ENCODE measurements around the gene ADGRG6.

Gene ADGRG6

DNA sequence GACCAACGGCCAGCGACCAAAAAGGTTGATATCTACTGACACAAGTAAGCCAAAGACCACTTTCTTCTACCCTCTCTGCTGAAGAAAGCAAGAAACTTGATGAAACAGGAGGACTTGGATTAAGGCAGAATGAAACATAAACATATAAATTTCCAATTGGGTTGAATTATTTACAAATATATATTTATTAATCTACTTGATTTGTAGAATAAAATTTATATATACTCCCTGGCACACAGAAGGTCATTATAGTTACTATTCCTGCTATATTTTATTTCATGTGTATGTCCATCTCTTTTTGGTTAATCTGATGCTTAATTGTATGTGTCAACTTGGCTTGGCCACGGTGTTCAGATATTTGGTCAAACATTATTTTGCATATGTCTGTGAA lies 4.2 kb upstream of the ADGRG6 start:
- TF ChIP-seq CTCF (IDR thresholded peaks at IDR 0.05; ENCODE audit: insufficient read depth, low read length, poor library complexity, severe bottlenecking): no peak
- Histone ChIP-seq H3K36me3 (ENCODE audit: control insufficient read depth, insufficient read depth, low read length) (no peaks in the 10 kb centered on the region), H3K4me3 (replicated peaks; ENCODE audit: low read depth, low read length) (no peak overlapping the region), H3K27me3 (replicated peaks; ENCODE audit: control insufficient read depth, insufficient read depth, low read length) (no peaks in the 10 kb centered on the region)
- no peak for DNase-seq (ENCODE audit: extremely low read depth, insufficient read length)

DNA sequence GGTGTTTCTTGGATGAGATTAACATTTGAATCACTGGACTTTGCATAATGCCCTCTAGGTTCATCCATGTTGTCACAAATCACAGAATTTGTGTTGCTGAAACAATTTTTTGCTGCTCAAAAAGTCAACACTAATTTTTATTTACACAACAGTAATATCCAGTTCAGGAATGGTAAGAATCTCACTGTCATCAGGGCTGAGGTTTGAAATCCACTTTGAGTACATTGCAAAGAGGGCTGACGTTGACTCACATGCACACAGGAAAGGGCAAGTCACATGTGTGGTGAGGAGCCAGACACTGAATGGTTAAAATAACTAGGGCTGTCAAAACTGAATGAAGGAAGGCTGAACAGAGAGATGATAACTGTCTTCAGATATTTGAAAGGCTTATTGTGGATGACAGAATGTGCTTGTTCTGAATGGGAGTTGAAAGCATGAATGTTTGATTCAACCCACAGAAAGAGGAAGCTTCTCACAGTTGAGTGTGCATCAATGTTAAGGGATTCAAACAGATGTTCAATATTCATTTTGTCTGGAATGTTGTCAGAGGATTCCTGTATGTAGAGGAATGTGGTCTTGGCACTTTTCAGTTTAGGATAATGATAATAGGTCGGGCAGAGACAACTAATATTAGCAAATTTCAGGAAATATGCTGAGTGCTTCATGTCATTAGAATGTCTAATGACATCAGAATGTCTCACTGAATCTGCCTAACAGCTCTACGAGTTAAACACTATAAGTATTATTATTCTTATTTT lies 3.6 kb upstream of the ADGRG6 start:
- DNase-seq (ENCODE audit: extremely low read depth, insufficient read length): no peak
- Histone ChIP-seq H3K4me3 (replicated peaks; ENCODE audit: low read depth, low read length) (no peak overlapping the region), H3K36me3 (ENCODE audit: control insufficient read depth, insufficient read depth, low read length) (no peaks in the 10 kb centered on the region), H3K27me3 (replicated peaks; ENCODE audit: control insufficient read depth, insufficient read depth, low read length) (no peaks in the 10 kb centered on the region)
- TF ChIP-seq CTCF (IDR thresholded peaks at IDR 0.05; ENCODE audit: insufficient read depth, low read length, poor library complexity, severe bottlenecking): no peak

DNA sequence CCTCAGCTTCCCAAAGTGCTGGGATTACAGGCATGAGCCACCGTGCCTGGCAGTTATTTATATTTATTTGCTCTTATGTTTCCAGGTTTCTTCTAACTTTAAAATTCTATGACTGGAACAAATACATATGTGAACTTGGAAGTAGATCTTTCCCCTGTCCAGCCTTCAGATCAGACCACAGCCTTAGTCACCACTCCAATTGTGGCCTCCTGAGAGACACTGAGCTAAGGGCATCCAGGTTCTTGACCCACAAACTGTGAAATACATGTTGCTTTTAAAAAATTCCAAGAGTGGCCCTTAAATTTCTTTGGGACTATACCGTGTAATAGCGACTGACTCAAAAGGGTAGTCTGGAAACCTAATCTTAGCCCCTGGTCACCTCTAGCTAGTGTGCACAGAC lies 1.5 kb upstream of the ADGRG6 start:
- Histone ChIP-seq H3K27me3 (replicated peaks; ENCODE audit: control insufficient read depth, insufficient read depth, low read length) (no peaks in the 10 kb centered on the region), H3K36me3 (ENCODE audit: control insufficient read depth, insufficient read depth, low read length) (no peaks in the 10 kb centered on the region), H3K4me3 (replicated peaks; ENCODE audit: low read depth, low read length) (no peak overlapping the region)
- TF ChIP-seq CTCF (IDR thresholded peaks at IDR 0.05; ENCODE audit: insufficient read depth, low read length, poor library complexity, severe bottlenecking): no peak
- no peak for DNase-seq (ENCODE audit: extremely low read depth, insufficient read length)

DNA sequence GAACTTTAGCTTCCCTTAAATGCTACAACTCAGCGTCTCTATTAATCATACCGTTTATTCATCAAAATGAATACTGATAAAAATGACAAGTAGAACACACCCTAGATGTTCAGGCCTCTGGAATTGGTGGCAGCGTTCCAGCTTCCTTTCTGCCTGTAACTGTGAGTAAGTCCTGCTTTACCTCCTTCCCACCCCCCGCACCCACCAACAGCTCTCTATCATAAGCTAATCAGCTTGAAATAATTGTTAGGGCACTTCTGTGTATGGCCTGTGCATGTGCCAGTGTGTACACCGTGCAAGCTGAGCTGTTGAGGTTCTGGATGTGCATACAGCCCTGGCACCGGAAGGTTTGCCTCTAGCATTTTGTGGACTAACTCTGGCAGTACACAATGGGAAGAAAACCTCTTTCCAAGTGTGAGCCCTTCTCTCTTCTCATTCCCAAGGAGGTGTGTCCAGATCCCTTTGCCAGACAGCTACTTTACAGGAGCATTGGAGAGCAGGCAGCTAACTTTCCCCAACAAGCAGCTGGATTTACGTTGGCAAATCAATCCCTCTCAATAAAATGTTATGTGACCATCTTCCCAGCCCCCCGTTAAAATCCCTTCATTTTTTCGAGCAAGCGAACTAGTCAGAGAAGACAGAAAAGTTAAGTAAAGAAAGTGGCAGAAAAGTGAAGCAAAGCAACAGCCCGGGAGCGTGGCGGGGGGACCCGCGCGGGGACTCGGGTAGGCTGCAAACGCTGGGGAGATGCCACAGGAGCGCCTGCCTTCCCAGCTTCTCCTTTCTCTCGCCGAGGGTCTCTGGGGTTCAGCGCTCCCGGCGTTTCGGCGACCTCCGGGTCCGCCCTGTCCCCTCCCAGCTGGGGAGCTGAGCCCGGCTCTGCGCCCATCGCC lies 803 bp upstream of the ADGRG6 start:
- Histone ChIP-seq H3K4me3 (replicated peaks; ENCODE audit: low read depth, low read length) (peak overlapping the region; percentile 33), H3K36me3 (ENCODE audit: control insufficient read depth, insufficient read depth, low read length) (no peaks in the 10 kb centered on the region), H3K27me3 (replicated peaks; ENCODE audit: control insufficient read depth, insufficient read depth, low read length) (no peaks in the 10 kb centered on the region)
- no peak for DNase-seq (ENCODE audit: extremely low read depth, insufficient read length)
- TF ChIP-seq CTCF (IDR thresholded peaks at IDR 0.05; ENCODE audit: insufficient read depth, low read length, poor library complexity, severe bottlenecking): no peak

GRCh38 chr6:142302421-142303175 lies 791 bp downstream of the ADGRG6 start:
- no peak for TF ChIP-seq CTCF (IDR thresholded peaks at IDR 0.05; ENCODE audit: insufficient read depth, low read length, poor library complexity, severe bottlenecking)
- no peak overlapping the region for H3K4me3 ChIP-seq (replicated peaks; ENCODE audit: low read depth, low read length)
- H3K27me3 ChIP-seq (replicated peaks; ENCODE audit: control insufficient read depth, insufficient read depth, low read length): no peaks in the 10 kb centered on the region
- no peaks in the 10 kb centered on the region for H3K36me3 ChIP-seq (ENCODE audit: control insufficient read depth, insufficient read depth, low read length)
- DNase-seq (ENCODE audit: extremely low read depth, insufficient read length): no peak

All from GM06990 (cell line).